Bronchial epithelial cell (primary cell): Measurements from ENCODE around the gene CARHSP1. TPM values are rescaled to one million over a fixed set of nuclear protein-coding genes. Genes with fewer than 3 reads are reported as not detected.

Experiments
- DNase-seq: peaks from one replicate; pipeline ENCODE4 v3.0.0-alpha.2; 2010; ENCODE audit warnings: low read depth
- FAIRE-seq: peaks from 2 replicates; lab custom pipeline; 2011; peaks lifted over from hg19 to GRCh38; lab: Jason Lieb, UNC
- H3K27me3 ChIP-seq: 2 replicates; pipeline ENCODE4 v1.5.1; 2011; ENCODE audit warnings: low read length; ENCODE audit not compliant: control insufficient read depth, insufficient read depth
- H3K36me3 ChIP-seq: 2 replicates; pipeline ENCODE4 v1.5.1; 2011; ENCODE audit warnings: low read length; ENCODE audit not compliant: control insufficient read depth, insufficient read depth
- H3K4me3 ChIP-seq: 2 replicates; pipeline ENCODE4 v1.5.1; 2011; ENCODE audit warnings: mild to moderate bottlenecking, low read depth, low read length, control low read depth
- total RNA-seq: library from RNA; depleted of rRNA; stranded (reverse); fragments of >200 nt; gene quantifications from 2 replicates; pipeline ENCODE4 v1.2.1, GENCODE V29; 2014
- TF ChIP-seq, protein P1 (sequence below): IDR thresholded peaks from 2 replicates; pipeline ENCODE4 v1.5.1; 2011; ENCODE audit warnings: mild to moderate bottlenecking, moderate library complexity, low read length, control low read depth, inconsistent platforms; ENCODE audit not compliant: insufficient read depth, severe bottlenecking

CARHSP1 gene
- total RNA-seq, 1 donor from 2014 or later, result 63.7 TPM

DNA sequence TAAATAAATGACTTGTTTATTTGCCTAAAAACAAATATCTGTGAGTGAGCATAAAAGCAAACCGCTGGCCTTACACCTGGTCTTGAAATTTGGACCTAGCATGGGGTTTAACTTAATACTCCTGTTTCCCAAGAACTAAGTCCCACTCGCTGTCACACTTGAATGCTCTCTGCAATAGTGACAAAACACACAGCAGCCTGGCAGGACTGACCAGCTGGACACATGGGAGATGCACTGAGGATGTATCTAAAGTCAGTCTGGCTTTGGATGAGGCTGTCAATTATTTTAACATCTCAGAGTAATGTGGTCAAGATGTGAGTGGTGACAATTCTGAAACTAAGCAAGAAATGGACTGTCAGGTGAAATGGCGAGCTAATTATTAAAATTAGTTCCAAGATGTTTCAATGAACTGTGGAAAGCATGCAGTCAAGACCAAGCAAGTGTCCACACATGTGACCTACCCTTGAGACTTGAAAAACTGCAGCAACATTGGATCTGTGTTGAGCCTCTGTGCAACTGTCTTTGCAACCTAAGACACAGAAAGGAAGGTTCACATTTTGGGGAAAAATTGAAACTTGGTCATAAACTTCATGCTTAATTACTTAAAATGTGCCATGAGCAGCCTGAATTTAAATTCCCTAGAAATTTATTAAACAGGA, 30.0 kb upstream of the CARHSP1 start:
- DNase-seq (no peak), FAIRE-seq (no peak)
- Histone ChIP-seq H3K27me3 (no peaks in the 10 kb centered on the region), H3K4me3 (no peak overlapping the region), H3K36me3 (peaks cover 46% of the 10 kb centered on the region)
- TF ChIP-seq, protein P1, sequence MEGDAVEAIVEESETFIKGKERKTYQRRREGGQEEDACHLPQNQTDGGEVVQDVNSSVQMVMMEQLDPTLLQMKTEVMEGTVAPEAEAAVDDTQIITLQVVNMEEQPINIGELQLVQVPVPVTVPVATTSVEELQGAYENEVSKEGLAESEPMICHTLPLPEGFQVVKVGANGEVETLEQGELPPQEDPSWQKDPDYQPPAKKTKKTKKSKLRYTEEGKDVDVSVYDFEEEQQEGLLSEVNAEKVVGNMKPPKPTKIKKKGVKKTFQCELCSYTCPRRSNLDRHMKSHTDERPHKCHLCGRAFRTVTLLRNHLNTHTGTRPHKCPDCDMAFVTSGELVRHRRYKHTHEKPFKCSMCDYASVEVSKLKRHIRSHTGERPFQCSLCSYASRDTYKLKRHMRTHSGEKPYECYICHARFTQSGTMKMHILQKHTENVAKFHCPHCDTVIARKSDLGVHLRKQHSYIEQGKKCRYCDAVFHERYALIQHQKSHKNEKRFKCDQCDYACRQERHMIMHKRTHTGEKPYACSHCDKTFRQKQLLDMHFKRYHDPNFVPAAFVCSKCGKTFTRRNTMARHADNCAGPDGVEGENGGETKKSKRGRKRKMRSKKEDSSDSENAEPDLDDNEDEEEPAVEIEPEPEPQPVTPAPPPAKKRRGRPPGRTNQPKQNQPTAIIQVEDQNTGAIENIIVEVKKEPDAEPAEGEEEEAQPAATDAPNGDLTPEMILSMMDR, result no peak

DNA sequence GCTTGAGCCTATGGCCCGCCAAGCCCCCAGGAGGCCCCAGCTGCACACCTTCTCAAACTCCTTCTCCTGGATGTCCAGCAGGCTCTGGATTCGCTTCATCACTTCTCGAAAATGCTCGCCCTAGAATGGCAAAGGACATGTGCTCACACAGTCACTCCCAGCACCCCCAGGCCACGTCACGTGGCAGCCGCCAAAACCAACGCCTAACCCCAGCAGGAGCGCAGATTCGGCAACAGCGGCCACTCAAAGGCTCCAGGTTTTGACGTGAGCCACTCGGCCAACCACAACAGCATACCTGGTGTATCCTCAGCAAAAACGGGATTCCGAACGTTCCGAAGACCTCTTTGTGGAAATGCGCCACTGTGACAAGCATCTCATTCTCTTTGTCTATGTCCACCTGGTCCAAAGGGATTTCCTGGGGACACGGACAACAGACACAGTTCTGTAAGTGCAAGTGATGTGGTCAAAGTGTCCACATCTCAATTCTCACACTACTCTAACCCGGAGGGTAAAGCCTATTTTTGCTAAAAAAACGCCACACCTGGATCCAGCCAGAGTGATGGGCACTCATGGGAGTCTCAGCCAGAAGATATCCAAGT, 26.0 kb upstream of the CARHSP1 start:
- no peak for FAIRE-seq
- H3K36me3 ChIP-seq, result peaks cover 34% of the 10 kb centered on the region

DNA sequence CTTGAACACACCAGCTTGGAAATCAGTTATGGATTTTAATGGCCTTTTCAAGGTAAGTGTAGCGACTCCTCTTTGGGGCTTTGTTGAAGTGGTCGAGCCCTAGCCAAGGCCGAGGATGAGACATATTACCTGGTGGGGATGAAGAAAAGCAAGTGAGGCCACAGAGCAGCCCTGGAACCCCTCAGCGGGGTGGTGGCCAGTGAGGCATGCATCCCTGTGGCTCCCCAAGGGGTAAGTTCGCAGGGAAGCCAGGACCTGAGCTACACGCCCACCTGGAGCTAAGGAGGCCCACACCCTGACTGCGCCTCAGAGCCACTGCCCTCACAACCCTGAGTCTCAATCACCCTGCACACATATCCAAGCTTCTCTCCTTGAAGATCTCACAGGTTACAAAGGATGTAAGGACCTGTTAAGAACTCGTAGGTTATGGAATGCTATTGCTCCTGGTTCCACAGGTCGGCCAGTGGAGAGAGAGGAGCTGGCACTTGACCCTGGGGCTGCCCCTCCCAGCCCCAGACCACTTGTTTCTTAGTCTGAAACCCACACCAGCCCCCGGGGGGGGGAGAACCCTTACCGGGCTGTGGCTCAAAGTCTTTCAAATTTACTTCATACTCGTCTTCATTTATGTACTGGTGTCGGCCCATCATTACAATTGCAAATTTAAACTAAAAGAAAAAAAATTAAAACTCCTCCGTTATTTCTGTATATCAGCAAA, 25.3 kb upstream of the CARHSP1 start:
- H3K27me3 ChIP-seq, result no peaks in the 10 kb centered on the region
- H3K4me3 ChIP-seq, result no peak overlapping the region
- H3K36me3 ChIP-seq, result peaks cover 32% of the 10 kb centered on the region
- TF ChIP-seq, protein P1, result no peak
- FAIRE-seq, result no peak
- no peak for DNase-seq

More for the DNA sequence above, 26.0 kb upstream of the CARHSP1 start:
- no peak for DNase-seq
- Histone ChIP-seq H3K27me3 (no peaks in the 10 kb centered on the region), H3K4me3 (no peak overlapping the region)
- TF ChIP-seq, protein P1, result no peak

DNA sequence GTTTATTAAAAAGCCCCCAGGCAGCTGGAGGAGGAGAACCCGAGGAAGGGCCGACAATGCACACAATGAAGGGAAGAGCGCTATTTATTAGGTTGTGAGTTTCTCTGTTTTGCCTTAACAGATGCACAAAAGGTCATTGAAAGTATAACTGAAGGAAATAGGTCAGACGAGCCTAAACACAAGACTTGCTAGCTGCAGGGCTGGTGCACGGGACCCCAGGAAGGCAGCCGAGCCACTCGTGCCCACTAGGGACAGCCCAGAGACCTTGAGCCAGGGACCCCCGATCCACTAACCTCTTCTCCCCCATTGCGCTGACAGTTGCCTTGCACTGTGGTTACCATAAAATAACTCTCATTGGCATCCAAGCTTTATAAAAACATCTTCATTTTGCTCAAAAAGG, 24.6 kb upstream of the CARHSP1 start:
- peaks cover 28% of the 10 kb centered on the region for H3K36me3 ChIP-seq
- no peak overlapping the region for H3K4me3 ChIP-seq
- DNase-seq, result no peak
- no peaks in the 10 kb centered on the region for H3K27me3 ChIP-seq
- FAIRE-seq, result no peak
- TF ChIP-seq, protein P1, result no peak

GRCh38 chr16:8892101-8892575, 23.3 kb upstream of the CARHSP1 start:
- Histone ChIP-seq H3K36me3 (peaks cover 20% of the 10 kb centered on the region), H3K4me3 (no peak overlapping the region), H3K27me3 (no peaks in the 10 kb centered on the region)
- FAIRE-seq, result no peak
- TF ChIP-seq, protein P1, result no peak
- no peak for DNase-seq
